RWPE2 (cell line): ENCODE measurements around the gene HRAS.

Source experiments
- ATAC-seq: fragments of 200-7000 bp; cut with Tn5 transposase; 3 replicates; pipeline ENCODE4 v1.9.1; 2021; ENCODE audit warnings: low read depth
- DNase-seq: peaks from one replicate; pipeline ENCODE4 v3.0.0-alpha.2; 2020; ENCODE audit warnings: low spot score
- H3K27ac ChIP-seq: fragments of 450-650 bp; 2 replicates; pipeline ENCODE4 v1.5.1; 2017; ENCODE audit warnings: mild to moderate bottlenecking; ENCODE audit not compliant: poor library complexity, severe bottlenecking
- H3K27me3 ChIP-seq: fragments of 250-450 bp; sonication (Bioruptor Pico); 2 replicates; pipeline ENCODE4 v1.5.1; 2021; ENCODE audit warnings: mild to moderate bottlenecking, moderate library complexity; ENCODE audit not compliant: insufficient read depth, poor library complexity, severe bottlenecking
- H3K36me3 ChIP-seq: fragments of 250-450 bp; sonication (Bioruptor Pico); 2 replicates; pipeline ENCODE4 v1.5.1; 2020; ENCODE audit warnings: low read depth, mild to moderate bottlenecking, moderate library complexity
- H3K4me1 ChIP-seq: fragments of 250-450 bp; sonication (Bioruptor Pico); 2 replicates; pipeline ENCODE4 v1.5.1; 2021; ENCODE audit warnings: mild to moderate bottlenecking, moderate library complexity; ENCODE audit not compliant: insufficient read depth, poor library complexity, severe bottlenecking
- H3K4me3 ChIP-seq: fragments of 250-450 bp; sonication (Bioruptor Pico); 2 replicates; pipeline ENCODE4 v1.5.1; 2021; ENCODE audit warnings: mild to moderate bottlenecking, moderate library complexity; ENCODE audit not compliant: severe bottlenecking
- H3K9me3 ChIP-seq: fragments of 250-450 bp; sonication (Bioruptor Pico); 2 replicates; pipeline ENCODE4 v1.5.1; 2021; ENCODE audit warnings: mild to moderate bottlenecking, moderate library complexity; ENCODE audit not compliant: severe bottlenecking
- TF ChIP-seq, protein P1 (sequence below): fragments of 450-650 bp; IDR thresholded peaks from one replicate; pipeline ENCODE4 v1.5.1; 2017; ENCODE audit warnings: mild to moderate bottlenecking, moderate library complexity; ENCODE audit not compliant: poor library complexity, severe bottlenecking

HRAS gene

DNA sequence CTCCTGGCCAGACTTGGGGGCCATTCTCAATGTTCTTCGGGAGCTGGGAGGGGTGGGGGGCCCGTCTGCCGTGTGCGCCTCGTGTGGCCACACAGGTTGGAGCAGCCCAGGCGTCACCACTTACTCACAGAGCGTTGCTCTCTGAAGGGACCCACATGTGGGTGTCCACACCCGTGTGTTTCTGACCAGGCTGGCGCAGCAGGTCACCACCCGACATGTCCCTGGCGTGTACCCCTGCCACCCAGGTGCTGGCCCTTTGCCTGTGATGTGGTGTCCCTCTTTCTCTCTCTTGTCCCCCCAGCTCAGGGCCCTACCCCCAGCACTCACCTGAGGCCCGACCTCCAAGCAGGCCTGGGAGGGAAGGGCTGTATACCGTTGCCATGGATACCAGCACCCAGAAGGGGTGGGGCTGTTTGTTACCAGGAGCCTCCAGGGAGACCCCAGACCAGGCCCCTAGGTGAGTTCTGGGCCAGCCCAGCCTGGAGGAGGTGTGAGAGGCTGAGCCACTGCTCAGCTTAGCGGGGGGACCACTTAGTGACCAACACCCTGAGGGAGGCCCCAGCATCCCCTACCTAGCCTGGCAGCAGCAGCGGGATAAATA, 23.7 kb upstream of the HRAS start:
- ATAC-seq: no peak
- Histone ChIP-seq H3K4me1 (no peaks in the 10 kb centered on the region), H3K27ac (no peak overlapping the region), H3K27me3 (peaks cover 7% of the 10 kb centered on the region), H3K9me3 (no peaks in the 10 kb centered on the region), H3K36me3 (peaks cover 12% of the 10 kb centered on the region), H3K4me3 (no peak overlapping the region)
- no peak for DNase-seq
- TF ChIP-seq, protein P1, sequence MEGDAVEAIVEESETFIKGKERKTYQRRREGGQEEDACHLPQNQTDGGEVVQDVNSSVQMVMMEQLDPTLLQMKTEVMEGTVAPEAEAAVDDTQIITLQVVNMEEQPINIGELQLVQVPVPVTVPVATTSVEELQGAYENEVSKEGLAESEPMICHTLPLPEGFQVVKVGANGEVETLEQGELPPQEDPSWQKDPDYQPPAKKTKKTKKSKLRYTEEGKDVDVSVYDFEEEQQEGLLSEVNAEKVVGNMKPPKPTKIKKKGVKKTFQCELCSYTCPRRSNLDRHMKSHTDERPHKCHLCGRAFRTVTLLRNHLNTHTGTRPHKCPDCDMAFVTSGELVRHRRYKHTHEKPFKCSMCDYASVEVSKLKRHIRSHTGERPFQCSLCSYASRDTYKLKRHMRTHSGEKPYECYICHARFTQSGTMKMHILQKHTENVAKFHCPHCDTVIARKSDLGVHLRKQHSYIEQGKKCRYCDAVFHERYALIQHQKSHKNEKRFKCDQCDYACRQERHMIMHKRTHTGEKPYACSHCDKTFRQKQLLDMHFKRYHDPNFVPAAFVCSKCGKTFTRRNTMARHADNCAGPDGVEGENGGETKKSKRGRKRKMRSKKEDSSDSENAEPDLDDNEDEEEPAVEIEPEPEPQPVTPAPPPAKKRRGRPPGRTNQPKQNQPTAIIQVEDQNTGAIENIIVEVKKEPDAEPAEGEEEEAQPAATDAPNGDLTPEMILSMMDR: no peak

DNA sequence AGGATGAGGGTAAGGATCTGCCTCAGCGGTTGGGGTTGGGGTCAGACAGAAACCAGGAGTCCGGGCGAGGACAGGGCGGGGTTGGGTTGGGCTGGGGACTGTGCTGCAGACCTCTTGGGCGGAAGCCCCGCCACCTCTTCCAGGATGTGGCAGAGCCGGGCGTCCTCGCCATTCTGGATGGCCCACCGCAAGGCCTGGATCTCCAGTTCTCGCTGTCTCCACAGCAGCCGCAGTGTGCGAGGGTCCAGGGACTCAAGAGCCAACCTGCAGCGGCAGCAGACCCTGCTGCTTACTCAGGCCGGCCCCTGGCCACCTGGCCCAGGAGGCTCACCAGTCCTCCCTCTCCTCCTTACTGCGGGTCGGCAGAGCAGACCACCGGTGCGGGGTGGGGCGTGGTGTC, 23.1 kb upstream of the HRAS start:
- Histone ChIP-seq H3K9me3 (no peaks in the 10 kb centered on the region), H3K4me3 (no peak overlapping the region), H3K4me1 (no peaks in the 10 kb centered on the region), H3K36me3 (peaks cover 6% of the 10 kb centered on the region; the same call in 1 of the 2 replicates), H3K27me3 (peaks cover 7% of the 10 kb centered on the region), H3K27ac (no peak overlapping the region)
- DNase-seq (no peak), ATAC-seq (no peak)
- TF ChIP-seq, protein P1: no peak

DNA sequence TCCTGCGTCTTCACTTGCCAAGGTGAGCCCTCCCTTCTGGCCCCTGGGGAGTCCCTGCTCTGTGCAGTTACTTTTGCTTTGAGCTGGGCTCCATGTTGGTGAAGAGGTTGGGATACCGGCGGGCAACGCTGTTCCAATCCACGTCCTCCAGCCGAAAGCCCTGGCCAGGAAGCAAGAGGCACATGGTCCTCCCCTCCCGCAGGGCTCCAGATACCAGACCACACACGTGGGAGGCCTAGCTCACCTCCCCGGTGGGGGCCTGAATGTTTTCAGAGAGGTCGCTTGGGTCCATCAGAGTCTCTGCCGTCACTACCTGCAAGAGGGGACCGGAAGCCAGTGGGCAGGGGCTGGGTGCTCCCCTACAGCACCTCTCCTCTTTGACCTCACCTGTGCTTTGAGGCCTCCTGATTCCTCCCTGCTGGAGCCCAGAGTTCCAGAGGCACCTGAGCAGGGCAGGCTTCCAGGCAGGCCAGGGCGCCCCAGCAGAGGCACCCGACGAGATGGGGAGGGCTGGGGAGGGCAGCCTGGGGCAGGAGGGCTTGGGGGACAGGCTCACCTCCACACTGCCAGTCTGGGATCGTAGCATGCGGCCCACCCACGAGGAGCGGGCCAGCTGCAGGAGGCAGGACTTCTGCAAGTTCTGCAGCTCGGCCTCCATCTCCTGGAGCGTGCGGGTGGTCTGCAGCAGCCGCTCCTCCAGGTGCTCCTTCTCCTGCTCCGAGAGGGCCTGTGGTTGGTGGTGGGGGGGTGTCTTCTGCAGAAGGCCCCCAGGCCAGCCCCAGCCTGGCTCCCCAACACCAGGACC, 22.2 kb upstream of the HRAS start:
- Histone ChIP-seq H3K27ac (no peak overlapping the region), H3K9me3 (no peaks in the 10 kb centered on the region), H3K4me1 (no peaks in the 10 kb centered on the region), H3K36me3 (no peaks in the 10 kb centered on the region), H3K4me3 (no peak overlapping the region), H3K27me3 (peaks cover 7% of the 10 kb centered on the region)
- ATAC-seq: no peak
- DNase-seq: no peak
- TF ChIP-seq, protein P1: no peak

DNA sequence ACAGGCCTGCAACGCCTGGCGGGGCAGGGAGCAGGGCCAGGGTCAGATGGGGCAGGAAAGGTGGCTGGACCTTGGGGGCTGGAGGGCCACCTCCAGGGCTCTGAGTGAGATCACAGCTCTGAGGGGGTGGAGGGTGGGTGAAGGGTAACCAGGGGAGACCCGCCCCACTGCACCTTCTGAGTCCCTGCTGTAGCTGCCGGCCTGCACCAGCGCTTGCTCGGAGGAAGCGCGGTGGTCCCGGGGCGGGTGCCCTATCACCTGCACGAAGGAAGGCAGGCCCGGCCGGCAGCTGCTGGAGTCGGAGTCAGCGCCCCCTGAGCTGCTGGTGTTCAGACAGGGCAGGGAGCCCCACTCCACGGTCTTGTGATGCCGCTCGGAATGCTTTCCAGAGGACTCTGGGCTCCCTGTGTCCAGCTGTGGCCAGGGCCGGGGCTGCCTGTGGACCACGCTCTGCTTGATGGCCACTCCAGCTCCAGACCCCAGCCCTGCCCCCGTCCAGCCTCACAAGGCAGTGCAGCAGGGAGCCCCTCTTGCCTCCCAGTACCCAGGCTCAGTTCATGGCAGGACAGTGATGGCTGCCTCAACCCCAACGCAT, 21.4 kb upstream of the HRAS start:
- H3K27me3 ChIP-seq: peaks cover 7% of the 10 kb centered on the region
- ATAC-seq: no peak
- TF ChIP-seq, protein P1: no peak
- no peaks in the 10 kb centered on the region for H3K36me3 ChIP-seq
- no peak overlapping the region for H3K27ac ChIP-seq
- no peak overlapping the region for H3K4me3 ChIP-seq
- no peak for DNase-seq
- H3K9me3 ChIP-seq: no peaks in the 10 kb centered on the region
- no peaks in the 10 kb centered on the region for H3K4me1 ChIP-seq
